Colonic mucosa (tissue), 4 donors: ENCODE results near the gene H6PD. TPM values are rescaled to one million over a fixed set of nuclear protein-coding genes. Genes with fewer than 3 reads are reported as not detected.

Experiments
- DNase-seq: peaks from one replicate; pipeline ENCODE4 v3.0.0-alpha.2; 2020
- H3K27ac ChIP-seq: fragments of 200-600 bp; one replicate; pipeline ENCODE4 v1.8.0; 2021
- H3K27me3 ChIP-seq: fragments of 200-600 bp; one replicate; pipeline ENCODE4 v1.8.0; 2021
- H3K36me3 ChIP-seq: fragments of 200-600 bp; one replicate; pipeline ENCODE4 v1.8.0; 2021
- H3K4me1 ChIP-seq: fragments of 200-600 bp; one replicate; pipeline ENCODE4 v1.8.0; 2021; ENCODE audit warnings: mild to moderate bottlenecking
- H3K4me3 ChIP-seq: fragments of 200-600 bp; one replicate; pipeline ENCODE4 v1.8.0; 2021
- H3K9ac ChIP-seq, 2 donors: one replicate each; pipeline ENCODE4 v1.7.0; 2013; ENCODE audit warnings: control low read depth in 2 of 2, low read depth in 2 of 2, low read length in 2 of 2
- H3K9me3 ChIP-seq: fragments of 200-600 bp; one replicate; pipeline ENCODE4 v1.8.0; 2021
- CTCF ChIP-seq: fragments of 200-600 bp; IDR thresholded peaks from one replicate; pipeline ENCODE4 v1.8.0; 2022; ENCODE audit warnings: antibody characterized with exemption, mild to moderate bottlenecking
- intact Hi-C: fragments of 100-400 bp; cut with DNase I; formaldehyde crosslinking; loops from one replicate; pipeline ENCODE4 v1.14.1; 2022
- total RNA-seq, 2 donors: library from RNA; stranded (reverse); fragmentation: NEBNext Ultra II Directional in 1 of 2; extraction: Animal tissue kit (Norgen Biotek cat#: 25700) in 1 of 2; gene quantifications; one replicate each; pipeline ENCODE4 v1.2.1, GENCODE V29; 2021
- donor health status: healthy.
- donor health status: DM: no; HTN: no; CAD: no.
- donor health status: DM: no; HTN: no; CAD: no.

The H6PD gene
- total RNA-seq, 2 donors from 2014 or later, result 20.8 to 24.7 TPM

GRCh38 chr1:9248341-9249262, 14.0 kb downstream of the H6PD start:
- no peak for TF ChIP-seq CTCF
- Histone ChIP-seq H3K9me3 (no peaks in the 10 kb centered on the region), H3K27ac (no peak overlapping the region), H3K9ac (peak overlapping the region in 1 of 2 donors; percentile 12), H3K4me3 (no peak overlapping the region), H3K36me3 (no peaks in the 10 kb centered on the region), H3K4me1 (peaks cover 15% of the 10 kb centered on the region), H3K27me3 (no peaks in the 10 kb centered on the region)
- intact Hi-C loops, result no loop called here
- DNase-seq, result no peak

GRCh38 chr1:9249263-9249533, 14.6 kb downstream of the H6PD start:
- intact Hi-C loops, result no loop called here
- Histone ChIP-seq H3K4me3 (no peak overlapping the region), H3K27me3 (no peaks in the 10 kb centered on the region), H3K27ac (no peak overlapping the region), H3K36me3 (no peaks in the 10 kb centered on the region), H3K4me1 (peaks cover 13% of the 10 kb centered on the region), H3K9ac (peak overlapping the region in 1 of 2 donors; percentile 12), H3K9me3 (no peaks in the 10 kb centered on the region)
- TF ChIP-seq CTCF, result no peak
- no peak for DNase-seq

- Histone ChIP-seq H3K9ac (no peak overlapping the region), H3K27ac (no peak overlapping the region), H3K27me3 (no peaks in the 10 kb centered on the region), H3K4me1 (peaks cover 7% of the 10 kb centered on the region), H3K4me3 (no peak overlapping the region), H3K9me3 (no peaks in the 10 kb centered on the region), H3K36me3 (no peaks in the 10 kb centered on the region)
- DNase-seq, result peak; percentile 72
- intact Hi-C loops, result no loop called here
- TF ChIP-seq CTCF, result peak; percentile 56
Observed at GRCh38 chr1:9249534-9250410, 15.2 kb downstream of the H6PD start.

GRCh38 chr1:9250411-9251381, 16.1 kb downstream of the H6PD start:
- intact Hi-C loops, result no loop called here
- DNase-seq, result no peak
- TF ChIP-seq CTCF, result no peak
- Histone ChIP-seq H3K27me3 (no peaks in the 10 kb centered on the region), H3K4me3 (no peak overlapping the region), H3K9ac (no peak overlapping the region), H3K9me3 (no peaks in the 10 kb centered on the region), H3K36me3 (no peaks in the 10 kb centered on the region), H3K4me1 (peaks cover 6% of the 10 kb centered on the region), H3K27ac (no peak overlapping the region)

GRCh38 chr1:9251501-9251900, 16.9 kb downstream of the H6PD start:
- Histone ChIP-seq H3K4me1 (peaks cover 6% of the 10 kb centered on the region), H3K9me3 (no peaks in the 10 kb centered on the region), H3K27me3 (no peaks in the 10 kb centered on the region), H3K4me3 (no peak overlapping the region), H3K36me3 (no peaks in the 10 kb centered on the region), H3K27ac (no peak overlapping the region), H3K9ac (no peak overlapping the region)
- DNase-seq, result no peak
- intact Hi-C loops, result no loop called here
- no peak for TF ChIP-seq CTCF
